HepG2 (cell line): ENCODE data around the gene UGT1A4. TPM values are rescaled to one million over a fixed set of nuclear protein-coding genes. Genes with fewer than 3 reads are reported as not detected.

Experiments used
- ATAC-seq: fragments of 200-7000 bp; cut with Tn5 transposase; 3 replicates; pipeline ENCODE4 v1.9.1; 2020; ENCODE audit warnings: mild to moderate bottlenecking, moderate library complexity
- BruUV-seq: library from RNA; stranded (reverse); fragments of 400-500 nt; replicated peaks from 2 replicates; lab custom pipeline; 2021; lab: Mats Ljungman, UMichigan
- CTCF ChIA-PET: fragments of 300-600 bp; formaldehyde crosslinking; extraction: SDS; loops from one replicate; lab custom pipeline; 2021; ENCODE audit warnings: low total read pairs, inconsistent platforms, low intra/inter-chr PET ratio; lab: Yijun Ruan, JAX
- POLR2A ChIA-PET: fragments of 350-600 bp; sonication (Branson Sonifier 250); formaldehyde crosslinking; loops from one replicate; lab custom pipeline; 2020; ENCODE audit warnings: antibody characterized with exemption, inconsistent platforms; lab: Yijun Ruan, JAX
- DNase-seq: peaks from one replicate; pipeline ENCODE4 v3.0.0-alpha.2; 2015; ENCODE audit warnings: low spot score
- FAIRE-seq: peaks from 3 replicates; lab custom pipeline; 2011; peaks lifted over from hg19 to GRCh38; lab: Jason Lieb, UNC
- H2AFZ ChIP-seq: one replicate; pipeline ENCODE4 v1.6.1; 2011; ENCODE audit warnings: low read length, inconsistent platforms
- H3K27ac ChIP-seq: fragments of 300-600 bp; 3 replicates; pipeline ENCODE4 v1.8.0; 2011; ENCODE audit warnings: mixed run types, mild to moderate bottlenecking, mixed read lengths, low read length, inconsistent platforms; ENCODE audit not compliant: insufficient read depth; ENCODE audit errors: extremely low read length
- H3K27me3 ChIP-seq, 2 experiments: fragments of 200-600 bp in 1 of 2; 2 replicates in 1 of 2; 3 replicates in 1 of 2; pipeline versions ENCODE4 v1.6.0 to v1.8.0; 2011; ENCODE audit warnings: low read length in 2 of 2, mild to moderate bottlenecking in 2 of 2, moderate library complexity in 2 of 2, inconsistent platforms in 1 of 2; ENCODE audit not compliant: insufficient read depth in 2 of 2, control insufficient read depth in 1 of 2
- H3K36me3 ChIP-seq, 2 experiments: fragments of 200-600 bp in 1 of 2; replicated peaks in 1 of 2; 2 replicates in 1 of 2; 3 replicates in 1 of 2; pipeline versions ENCODE4 v1.5.1 to v1.8.0; 2011; ENCODE audit warnings: low read length in 2 of 2, inconsistent platforms in 1 of 2; ENCODE audit not compliant: insufficient read depth in 2 of 2, control insufficient read depth in 1 of 2
- H3K4me1 ChIP-seq: 2 replicates; pipeline ENCODE4 v1.5.1; 2012; ENCODE audit warnings: low read length, inconsistent platforms; ENCODE audit not compliant: insufficient read depth
- H3K4me2 ChIP-seq: 2 replicates; pipeline ENCODE4 v1.6.0; 2011; ENCODE audit warnings: low read depth, low read length, inconsistent platforms
- H3K4me3 ChIP-seq, 3 experiments: fragments of 200-600 bp in 1 of 3; sonication (generic), shearing (Covaris generic) in 1 of 3; replicated peaks in 1 of 3; 2 replicates each; pipeline ENCODE4 v1.5.1; 2011 to 2016; ENCODE audit warnings: low read length in 3 of 3, inconsistent platforms in 2 of 3, low read depth in 2 of 3, mild to moderate bottlenecking in 2 of 3, control low read depth in 1 of 3, mixed read lengths in 1 of 3; ENCODE audit not compliant: insufficient read depth in 1 of 3
- H3K79me2 ChIP-seq: one replicate; pipeline ENCODE4 v1.6.1; 2011; ENCODE audit warnings: low read length, inconsistent platforms; ENCODE audit not compliant: insufficient read depth
- H3K9ac ChIP-seq: 2 replicates; pipeline ENCODE4 v1.6.0; 2011; ENCODE audit warnings: mild to moderate bottlenecking, low read depth, low read length, inconsistent platforms; ENCODE audit not compliant: insufficient read depth
- H3K9me3 ChIP-seq: 2 replicates; pipeline ENCODE4 v1.5.1; 2012; ENCODE audit warnings: mild to moderate bottlenecking, low read length
- H4K20me1 ChIP-seq: 2 replicates; pipeline ENCODE4 v1.6.0; 2011; ENCODE audit warnings: inconsistent platforms, mild to moderate bottlenecking, low read length, moderate library complexity; ENCODE audit not compliant: insufficient read depth
- ARNT ChIP-seq: fragments of 450-650 bp; IDR thresholded peaks from 2 replicates; pipeline ENCODE4 v1.6.1; 2017
- CENPX ChIP-seq: sonication (generic); formaldehyde crosslinking; IDR thresholded peaks from 2 replicates; pipeline ENCODE4 v1.9.0; 2021; ENCODE audit warnings: mild to moderate bottlenecking, missing genetic modification reagents, moderate library complexity
- MXD3 ChIP-seq: IDR thresholded peaks from 2 replicates; pipeline ENCODE4 v1.6.1; 2016; ENCODE audit warnings: mild to moderate bottlenecking, missing biosample characterization, missing genetic modification reagents
- NBN ChIP-seq: fragments of 450-650 bp; conservative IDR thresholded peaks from 2 replicates; pipeline ENCODE4 v1.6.1; 2017
- PHF20 ChIP-seq: sonication (generic); formaldehyde crosslinking; IDR thresholded peaks from 2 replicates; pipeline ENCODE4 v1.5.0; 2020; ENCODE audit warnings: mild to moderate bottlenecking, missing genetic modification reagents
- REL ChIP-seq: sonication (generic); formaldehyde crosslinking; conservative IDR thresholded peaks from 2 replicates; pipeline ENCODE4 v1.8.0; 2022; ENCODE audit warnings: mild to moderate bottlenecking, missing genetic modification reagents, moderate library complexity
- SSRP1 ChIP-seq: IDR thresholded peaks from 2 replicates; pipeline ENCODE4 v1.6.1; 2016; ENCODE audit warnings: control low read depth
- ZHX2 ChIP-seq, 2 experiments: sonication (generic) in 1 of 2; formaldehyde crosslinking in 1 of 2; IDR thresholded peaks; 2 replicates each; pipeline versions ENCODE4 v1.6.1 to v1.9.0; 2014 to 2022; ENCODE audit warnings: antibody characterized with exemption in 1 of 2, borderline replicate concordance in 1 of 2, inconsistent platforms in 1 of 2, low read depth in 1 of 2, missing genetic modification reagents in 1 of 2
- ZNF101 ChIP-seq: sonication (generic); formaldehyde crosslinking; IDR thresholded peaks from 2 replicates; pipeline ENCODE4 v1.4.0; 2020; ENCODE audit warnings: mild to moderate bottlenecking, low read depth, missing genetic modification reagents, borderline replicate concordance
- ZNF136 ChIP-seq: sonication (generic); formaldehyde crosslinking; IDR thresholded peaks from 2 replicates; pipeline ENCODE4 v1.8.1; 2022; ENCODE audit warnings: low read depth, mild to moderate bottlenecking, moderate library complexity, missing genetic modification reagents
- ZNF225 ChIP-seq: sonication (generic); formaldehyde crosslinking; IDR thresholded peaks from 2 replicates; pipeline ENCODE4 v1.4.0; 2020; ENCODE audit warnings: mild to moderate bottlenecking, missing genetic modification reagents
- ZNF441 ChIP-seq: sonication (generic); formaldehyde crosslinking; IDR thresholded peaks from 2 replicates; pipeline ENCODE4 v1.7.0; 2021; ENCODE audit warnings: missing genetic modification reagents, borderline replicate concordance
- ZNF704 ChIP-seq: sonication (generic); formaldehyde crosslinking; IDR thresholded peaks from 2 replicates; pipeline ENCODE4 v1.8.1; 2023; ENCODE audit warnings: mild to moderate bottlenecking, inconsistent platforms, moderate library complexity, missing genetic modification reagents, borderline replicate concordance
- ZNF780A ChIP-seq: sonication (generic); formaldehyde crosslinking; IDR thresholded peaks from 2 replicates; pipeline ENCODE4 v1.8.0; 2022; ENCODE audit warnings: mild to moderate bottlenecking, missing genetic modification reagents, moderate library complexity
- ZUFSP ChIP-seq: sonication (generic); formaldehyde crosslinking; IDR thresholded peaks from 2 replicates; pipeline ENCODE4 v1.9.0; 2021; ENCODE audit warnings: missing genetic modification reagents, mild to moderate bottlenecking, borderline replicate concordance
- WGBS: methylation state at CpG from one replicate; pipeline ENCODE4 v1.1.6; 2017; ENCODE audit warnings: low lambda C conversion rate; 5-methylcytosine and 5-hydroxymethylcytosine counted together
- in situ Hi-C: cut with HindIII; loops from 2 replicates; pipeline ENCODE4 v1.10.0; 2017; ENCODE audit warnings: low pct_unique_long_range_greater_than_20kb; ENCODE audit not compliant: extremely low pct_ligation_motif_present
- intact Hi-C: fragments of 100-400 bp; cut with micrococcal nuclease; formaldehyde crosslinking; loops from one replicate; pipeline ENCODE4 v1.10.0; 2022; ENCODE audit not compliant: unreplicated experiment
- polyA plus RNA-seq, 8 experiments: library from polyadenylated mRNA; depleted of rRNA in 3 of 8; stranded (reverse) in 7 of 8; unstranded in 1 of 8; fragments of >200 nt; fragmentation: Illumina TruSeq in 4 of 8; extraction: Trizol in 4 of 8; gene quantifications; 2 replicates each; pipeline versions ENCODE4 v1.2.1 to v1.2.3, GENCODE V29; 2011 to 2016; ENCODE audit warnings: low read depth in 4 of 8, missing spikeins in 1 of 8, mixed read lengths in 1 of 8; ENCODE audit not compliant: insufficient read depth in 1 of 8
- total RNA-seq, 5 experiments: library from RNA; depleted of rRNA; stranded (reverse); fragments of >200 nt; fragmentation: Illumina TruSeq; extraction: Trizol; gene quantifications; 2 replicates each; pipeline ENCODE4 v1.2.3, GENCODE V29; 2016; ENCODE audit warnings: low read depth in 1 of 5

Gene UGT1A4
- total and polyA plus RNA-seq, 2 of the 13 experiments (the other 11 are each of a cell fraction or from before 2014, with no cell fraction given), result not detected

GRCh38 chr2:233798335-233799086, 80.0 kb downstream of the UGT1A4 start:
- Histone ChIP-seq H3K4me3 (no peak overlapping the region), H3K4me1 (peaks cover 10% of the 10 kb centered on the region; the same call in 1 of the 2 replicates), H3K36me3 (no peaks in the 10 kb centered on the region), H3K27me3 (peaks cover 3 to 54% of the 10 kb centered on the region in 2 experiments; a peak in 3 of 5 replicates), H4K20me1 (no peaks in the 10 kb centered on the region), H3K27ac (no peak overlapping the region), H3K9me3 (no peaks in the 10 kb centered on the region), H3K9ac (no peak overlapping the region), H3K4me2 (no peak overlapping the region), H2AFZ (no peak overlapping the region), H3K79me2 (no peaks in the 10 kb centered on the region)
- ATAC-seq, result no peak
- POLR2A ChIA-PET, result no interaction called here
- intact Hi-C loops (no loop called here), in situ Hi-C loops (no loop called here)
- no peak for FAIRE-seq
- 26% methylated on average over 14 of the region's 14 CpGs for WGBS
- CTCF ChIA-PET, result no interaction called here
- no TSS peak for BruUV-seq
- no peak for DNase-seq
- TF ChIP-seq CENPX (CRISPR knock-in tag) (no peak), ZNF780A (CRISPR knock-in tag) (no peak), NBN (no peak), ARNT (no peak), REL (CRISPR knock-in tag) (no peak), ZHX2 (IDR thresholded peaks at IDR 0.05; ENCODE audit: low read depth) (no peak), ZHX2 (CRISPR knock-in tag; IDR thresholded peaks at IDR 0.05; ENCODE audit: borderline replicate concordance) (no peak), SSRP1 (CRISPR knock-in tag) (no peak), ZNF225 (CRISPR knock-in tag) (no peak), MXD3 (CRISPR knock-in tag) (no peak), ZNF704 (CRISPR knock-in tag) (no peak), ZNF441 (CRISPR knock-in tag) (no peak), PHF20 (CRISPR knock-in tag) (no peak), ZUFSP (CRISPR knock-in tag) (no peak), ZNF101 (CRISPR knock-in tag) (no peak), ZNF136 (CRISPR knock-in tag) (no peak)
